HCT116 (cell line): Measurements from ENCODE around the gene CASTOR1. TPM values are rescaled to one million over a fixed set of nuclear protein-coding genes. Genes with fewer than 3 reads are reported as not detected.

Experiments used
- ATAC-seq: fragments of 200-7000 bp; cut with Tn5 transposase; 2 replicates; pipeline ENCODE4 v1.9.1; 2020; ENCODE audit warnings: mild to moderate bottlenecking, moderate library complexity
- BruUV-seq: library from RNA; stranded (reverse); fragments of 400-500 nt; replicated peaks from 2 replicates; lab custom pipeline; 2021; lab: Mats Ljungman, UMichigan
- CTCF ChIA-PET: fragments of 300-600 bp; sonication (Branson Sonifier 250); formaldehyde crosslinking; loops from one replicate; lab custom pipeline; 2021; ENCODE audit warnings: antibody characterized with exemption; lab: Charles Lee
- POLR2A ChIA-PET: fragments of 300-600, 350-600 bp; sonication (Branson Sonifier 250); formaldehyde crosslinking; loops from one replicate; lab custom pipeline; 2021; ENCODE audit warnings: antibody characterized with exemption; lab: Charles Lee
- RAD21 ChIA-PET, 2 experiments: fragments of 300-600 bp; sonication (Branson Sonifier 250); formaldehyde crosslinking; loops; one replicate each; lab custom pipeline; 2023; ENCODE audit warnings: low total read pairs in 2 of 2; ENCODE audit not compliant: uncharacterized antibody in 2 of 2, unreplicated experiment in 2 of 2, low non-redundant PET in 1 of 2; lab: Charles Lee
- DNase-seq: peaks from one replicate; pipeline ENCODE4 v3.0.0-alpha.2; 2010; ENCODE audit warnings: low read depth, low spot score
- H2AFZ ChIP-seq: fragments of 200-600 bp; shearing (Covaris generic), sonication (generic); 2 replicates; pipeline ENCODE4 v1.6.1; 2017; ENCODE audit warnings: low read depth, mixed run types, mixed read lengths, antibody characterized with exemption, low read length; ENCODE audit not compliant: poor library complexity, severe bottlenecking
- H3K27ac ChIP-seq: 2 replicates; pipeline ENCODE4 v1.5.1; 2012; ENCODE audit warnings: low read depth, low read length
- H3K27me3 ChIP-seq: fragments of 200-600 bp; sonication (generic); 2 replicates; pipeline ENCODE4 v1.6.1; 2016; ENCODE audit warnings: mixed run types, low read length, mixed read lengths; ENCODE audit not compliant: insufficient read depth
- H3K36me3 ChIP-seq, 2 experiments: fragments of 200-500 bp in 1 of 2; fragments of 200-600 bp in 1 of 2; sonication (Bioruptor generic) in 1 of 2; sonication (generic) in 1 of 2; 2 replicates each; pipeline versions ENCODE4 v1.5.1 to v1.6.1; 2014 to 2016; ENCODE audit warnings: low read length in 2 of 2, inconsistent platforms in 1 of 2, mixed read lengths in 1 of 2, mixed run types in 1 of 2; ENCODE audit not compliant: insufficient read depth in 2 of 2, control insufficient read depth in 1 of 2
- H3K4me1 ChIP-seq, 2 experiments: fragments of 200-600 bp in 1 of 2; sonication (generic) in 1 of 2; 2 replicates each; pipeline versions ENCODE4 v1.5.1 to v1.6.1; 2012 to 2017; ENCODE audit warnings: low read length in 2 of 2, inconsistent platforms in 1 of 2, mild to moderate bottlenecking in 1 of 2, mixed read lengths in 1 of 2, mixed run types in 1 of 2, moderate library complexity in 1 of 2; ENCODE audit not compliant: insufficient read depth in 2 of 2, control insufficient read depth in 1 of 2
- H3K4me2 ChIP-seq: fragments of 200-600 bp; sonication (generic); 2 replicates; pipeline ENCODE4 v1.6.1; 2017; ENCODE audit warnings: mixed run types, low read length, mixed read lengths
- H3K4me3 ChIP-seq, 2 experiments: fragments of 200-600 bp in 1 of 2; sonication (generic) in 1 of 2; replicated peaks in 1 of 2; 2 replicates each; pipeline ENCODE4 v1.5.1; 2011 to 2016; ENCODE audit warnings: low read length in 2 of 2, control low read depth in 1 of 2, low read depth in 1 of 2, mild to moderate bottlenecking in 1 of 2, mixed read lengths in 1 of 2, mixed run types in 1 of 2
- H3K79me2 ChIP-seq: fragments of 200-600 bp; sonication (generic); 2 replicates; pipeline ENCODE4 v1.6.1; 2017; ENCODE audit warnings: mild to moderate bottlenecking, mixed run types, low read length, moderate library complexity, mixed read lengths; ENCODE audit not compliant: insufficient read depth
- H3K9ac ChIP-seq: fragments of 200-600 bp; sonication (generic); 2 replicates; pipeline ENCODE4 v1.6.1; 2016; ENCODE audit warnings: low read length, mixed read lengths
- H3K9me2 ChIP-seq: fragments of 200-600 bp; sonication (generic), shearing (Covaris generic); 2 replicates; pipeline ENCODE4 v1.6.1; 2017; ENCODE audit warnings: mixed run types, mild to moderate bottlenecking, moderate library complexity; ENCODE audit not compliant: insufficient read depth
- H3K9me3 ChIP-seq, 2 experiments: fragments of 200-500 bp in 1 of 2; fragments of 200-600 bp in 1 of 2; sonication (Bioruptor generic) in 1 of 2; sonication (generic) in 1 of 2; 2 replicates each; pipeline ENCODE4 v1.6.1; 2014 to 2017; ENCODE audit warnings: low read length in 2 of 2, mixed read lengths in 2 of 2, inconsistent platforms in 1 of 2, low read depth in 1 of 2, mild to moderate bottlenecking in 1 of 2, mixed run types in 1 of 2, moderate library complexity in 1 of 2; ENCODE audit not compliant: control insufficient read depth in 1 of 2, insufficient read depth in 1 of 2
- H4K20me1 ChIP-seq: fragments of 200-600 bp; sonication (generic), shearing (Covaris generic); 2 replicates; pipeline ENCODE4 v1.6.1; 2017; ENCODE audit warnings: mixed run types, mild to moderate bottlenecking, moderate library complexity; ENCODE audit not compliant: insufficient read depth
- CBX3 ChIP-seq: IDR thresholded peaks from 2 replicates; pipeline ENCODE4 v1.6.1; 2012; ENCODE audit warnings: low read depth
- CEBPB ChIP-seq: IDR thresholded peaks from 2 replicates; pipeline ENCODE4 v1.6.1; 2012; ENCODE audit warnings: low read depth
- EGR1 ChIP-seq: IDR thresholded peaks from 2 replicates; pipeline ENCODE4 v1.6.1; 2012; ENCODE audit warnings: low read depth
- ELF1 ChIP-seq: IDR thresholded peaks from 2 replicates; pipeline ENCODE4 v1.6.1; 2012; ENCODE audit warnings: low read depth, borderline replicate concordance
- EZH2 ChIP-seq: fragments of 200-600 bp; sonication (generic); IDR thresholded peaks from 2 replicates; pipeline ENCODE4 v1.6.1; 2017; ENCODE audit warnings: antibody characterized with exemption, mixed run types
- EZH2phosphoT487 ChIP-seq: fragments of 200-600 bp; IDR thresholded peaks from 2 replicates; pipeline ENCODE4 v1.6.1; 2018; ENCODE audit warnings: antibody characterized with exemption, borderline replicate concordance
- FOSL1 ChIP-seq: IDR thresholded peaks from 2 replicates; pipeline ENCODE4 v1.6.1; 2012; ENCODE audit warnings: low read depth
- JUND ChIP-seq: IDR thresholded peaks from 2 replicates; pipeline ENCODE4 v1.6.1; 2012
- POLR2A ChIP-seq: IDR thresholded peaks from 2 replicates; pipeline ENCODE4 v1.7.0; 2011; ENCODE audit warnings: borderline replicate concordance; ENCODE audit not compliant: insufficient read depth, insufficient read length; ENCODE audit errors: extremely low read depth
- POLR2AphosphoS5 ChIP-seq: IDR thresholded peaks from 2 replicates; pipeline ENCODE4 v1.6.1; 2011; ENCODE audit warnings: mild to moderate bottlenecking, low read depth, low read length, moderate library complexity
- RAD21 ChIP-seq: IDR thresholded peaks from 2 replicates; pipeline ENCODE4 v1.6.1; 2012; ENCODE audit warnings: low read depth, mild to moderate bottlenecking
- SP1 ChIP-seq: IDR thresholded peaks from 2 replicates; pipeline ENCODE4 v1.6.1; 2012; ENCODE audit warnings: low read depth
- SRF ChIP-seq: IDR thresholded peaks from 2 replicates; pipeline ENCODE4 v1.6.1; 2012; ENCODE audit warnings: low read depth
- TCF7L2 ChIP-seq: IDR thresholded peaks from 2 replicates; pipeline ENCODE4 v1.7.0; 2011; ENCODE audit warnings: borderline replicate concordance, inconsistent platforms; ENCODE audit not compliant: insufficient read depth, insufficient read length; ENCODE audit errors: extremely low read depth
- YY1 ChIP-seq: IDR thresholded peaks from 2 replicates; pipeline ENCODE4 v1.6.1; 2011; ENCODE audit warnings: low read length, low read depth, moderate library complexity, mild to moderate bottlenecking; ENCODE audit not compliant: insufficient replicate concordance; ENCODE audit errors: extremely low read depth
- ZFX ChIP-seq: fragments of 450-650 bp; IDR thresholded peaks from 2 replicates; pipeline ENCODE4 v1.6.1; 2017
- intact Hi-C: fragments of 100-400 bp; cut with micrococcal nuclease; formaldehyde crosslinking; loops from 2 replicates; pipeline ENCODE4 v1.10.0; 2022
- total RNA-seq: library from RNA; stranded (reverse); gene quantifications from one replicate; pipeline ENCODE4 v1.2.1, GENCODE V29; 2021; ENCODE audit not compliant: unreplicated experiment
- TF ChIP-seq, protein P1 (sequence below): IDR thresholded peaks from 2 replicates; pipeline ENCODE4 v1.6.1; 2012
- TF ChIP-seq, protein P2 (sequence below): IDR thresholded peaks from 2 replicates; pipeline ENCODE4 v1.6.1; 2011; ENCODE audit warnings: mild to moderate bottlenecking, low read length, moderate library complexity; ENCODE audit not compliant: insufficient replicate concordance; ENCODE audit errors: extremely low read depth
- TF ChIP-seq, protein P3 (sequence below): IDR thresholded peaks from 2 replicates; pipeline ENCODE4 v1.6.1; 2012
- TF ChIP-seq, protein P4 (sequence below): IDR thresholded peaks from 2 replicates; pipeline ENCODE4 v1.6.1; 2012; ENCODE audit warnings: low read depth

CASTOR1 gene
- total RNA-seq, 1 experiment from 2014 or later = 6.5 TPM

DNA sequence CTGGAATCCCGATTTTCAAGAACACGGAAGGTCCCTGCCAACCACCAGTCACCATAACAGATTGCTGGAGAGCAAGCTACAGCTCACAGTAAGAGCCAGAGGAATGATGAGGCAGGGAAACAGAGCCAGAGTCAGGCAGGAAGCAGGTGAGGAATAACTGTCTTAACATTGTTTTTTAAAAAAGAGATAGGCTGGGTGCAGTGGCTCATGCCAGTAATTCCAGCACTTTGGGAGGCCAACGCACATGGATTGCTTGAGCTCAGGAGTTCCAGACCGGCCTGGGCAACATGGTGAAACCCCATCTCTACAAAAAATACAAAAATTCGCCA is 13.5 kb upstream of the CASTOR1 start (continued):
- no peak for TF ChIP-seq ELF1

DNA sequence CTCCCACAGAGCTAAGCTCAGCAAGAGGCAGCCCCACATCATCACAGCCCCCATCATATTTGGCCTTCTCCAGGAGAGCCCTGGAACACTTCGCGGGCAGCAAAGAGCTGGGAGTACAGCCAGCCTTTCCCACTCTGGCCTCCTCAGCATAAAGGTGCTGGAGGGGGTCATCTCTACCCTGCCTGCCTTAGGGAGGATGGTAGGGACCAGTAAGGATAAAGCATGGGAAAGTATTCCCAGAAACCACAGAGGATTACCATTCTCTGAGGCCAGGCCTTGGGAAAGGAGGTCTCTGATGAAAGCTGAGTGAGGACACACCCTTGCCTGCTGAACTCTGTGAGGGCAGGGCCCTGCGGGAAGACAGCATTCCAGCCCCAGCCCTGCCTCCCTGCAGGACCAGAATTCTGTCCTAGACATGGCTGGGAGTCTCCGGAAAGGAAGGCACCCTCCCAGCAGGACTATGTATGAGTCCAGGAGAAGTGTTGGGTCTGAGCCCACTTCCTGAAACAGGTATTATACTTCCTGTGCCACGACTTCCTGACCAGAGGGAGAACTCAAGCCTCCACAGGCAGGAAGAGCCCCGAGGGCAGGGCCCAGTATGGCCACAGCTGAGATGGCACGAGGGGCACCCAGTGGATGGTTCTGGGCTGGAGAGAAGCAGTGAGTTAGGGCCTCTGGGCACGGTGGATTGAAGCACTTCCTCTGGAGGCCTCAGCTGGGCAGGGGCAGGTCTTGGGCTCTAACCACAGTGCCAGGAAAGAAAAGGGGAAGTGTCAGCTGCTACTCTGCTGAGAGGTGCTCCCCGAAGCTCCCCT is 12.9 kb upstream of the CASTOR1 start:
- Histone ChIP-seq H3K27me3 (no peaks in the 10 kb centered on the region), H3K4me1 (peaks cover 71 to 77% of the 10 kb centered on the region in 2 experiments), H3K9me2 (no peaks in the 10 kb centered on the region), H3K9me3 (no peaks in the 10 kb centered on the region), H2AFZ (no peak overlapping the region), H3K9ac (peak overlapping the region; percentile 18), H3K79me2 (no peaks in the 10 kb centered on the region), H3K4me3 (no peak overlapping the region), H4K20me1 (no peaks in the 10 kb centered on the region), H3K27ac (peak overlapping the region; percentile 50), H3K4me2 (peak overlapping the region; percentile 55), H3K36me3 (no peaks in the 10 kb centered on the region; a peak in 1 of 4 replicates)
- ChIA-PET CTCF (interaction anchor here (1.0 kb wide), 1 partner anchor 13 kb away, joined by 3 read pairs; the partner anchor contains the start of gene CASTOR1), RAD21 (no interaction called here), POLR2A (interaction anchor here (0.8 kb wide), 2 partner anchors 11 to 25 kb away, joined by 3 to 4 read pairs; partner anchors contain the start of gene TBC1D10A)
- intact Hi-C loops = no loop called here
- DNase-seq (no peak), ATAC-seq (peak; percentile 78)
- BruUV-seq = no TSS peak
- TF ChIP-seq EGR1 (no peak), EZH2 (no peak), ZFX (no peak), ELF1 (no peak; the same call in 1 of the 2 replicates), EZH2phosphoT487 (no peak), RAD21 (no peak), POLR2AphosphoS5 (no peak), TCF7L2 (no peak), SP1 (peak; percentile 73), SRF (no peak), POLR2A (no peak), CEBPB (no peak), YY1 (no peak), FOSL1 (no peak), JUND (no peak; the same call in 1 of the 2 replicates), CBX3 (no peak)
- TF ChIP-seq, protein P1, sequence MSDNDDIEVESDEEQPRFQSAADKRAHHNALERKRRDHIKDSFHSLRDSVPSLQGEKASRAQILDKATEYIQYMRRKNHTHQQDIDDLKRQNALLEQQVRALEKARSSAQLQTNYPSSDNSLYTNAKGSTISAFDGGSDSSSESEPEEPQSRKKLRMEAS = 0 out of 2 replicates have a peak, but pooled peaks have one; percentile 35
- TF ChIP-seq, protein P2, sequence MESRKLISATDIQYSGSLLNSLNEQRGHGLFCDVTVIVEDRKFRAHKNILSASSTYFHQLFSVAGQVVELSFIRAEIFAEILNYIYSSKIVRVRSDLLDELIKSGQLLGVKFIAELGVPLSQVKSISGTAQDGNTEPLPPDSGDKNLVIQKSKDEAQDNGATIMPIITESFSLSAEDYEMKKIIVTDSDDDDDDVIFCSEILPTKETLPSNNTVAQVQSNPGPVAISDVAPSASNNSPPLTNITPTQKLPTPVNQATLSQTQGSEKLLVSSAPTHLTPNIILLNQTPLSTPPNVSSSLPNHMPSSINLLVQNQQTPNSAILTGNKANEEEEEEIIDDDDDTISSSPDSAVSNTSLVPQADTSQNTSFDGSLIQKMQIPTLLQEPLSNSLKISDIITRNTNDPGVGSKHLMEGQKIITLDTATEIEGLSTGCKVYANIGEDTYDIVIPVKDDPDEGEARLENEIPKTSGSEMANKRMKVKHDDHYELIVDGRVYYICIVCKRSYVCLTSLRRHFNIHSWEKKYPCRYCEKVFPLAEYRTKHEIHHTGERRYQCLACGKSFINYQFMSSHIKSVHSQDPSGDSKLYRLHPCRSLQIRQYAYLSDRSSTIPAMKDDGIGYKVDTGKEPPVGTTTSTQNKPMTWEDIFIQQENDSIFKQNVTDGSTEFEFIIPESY = no peak
- TF ChIP-seq, protein P3, sequence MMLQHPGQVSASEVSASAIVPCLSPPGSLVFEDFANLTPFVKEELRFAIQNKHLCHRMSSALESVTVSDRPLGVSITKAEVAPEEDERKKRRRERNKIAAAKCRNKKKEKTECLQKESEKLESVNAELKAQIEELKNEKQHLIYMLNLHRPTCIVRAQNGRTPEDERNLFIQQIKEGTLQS = no peak
- TF ChIP-seq, protein P4, sequence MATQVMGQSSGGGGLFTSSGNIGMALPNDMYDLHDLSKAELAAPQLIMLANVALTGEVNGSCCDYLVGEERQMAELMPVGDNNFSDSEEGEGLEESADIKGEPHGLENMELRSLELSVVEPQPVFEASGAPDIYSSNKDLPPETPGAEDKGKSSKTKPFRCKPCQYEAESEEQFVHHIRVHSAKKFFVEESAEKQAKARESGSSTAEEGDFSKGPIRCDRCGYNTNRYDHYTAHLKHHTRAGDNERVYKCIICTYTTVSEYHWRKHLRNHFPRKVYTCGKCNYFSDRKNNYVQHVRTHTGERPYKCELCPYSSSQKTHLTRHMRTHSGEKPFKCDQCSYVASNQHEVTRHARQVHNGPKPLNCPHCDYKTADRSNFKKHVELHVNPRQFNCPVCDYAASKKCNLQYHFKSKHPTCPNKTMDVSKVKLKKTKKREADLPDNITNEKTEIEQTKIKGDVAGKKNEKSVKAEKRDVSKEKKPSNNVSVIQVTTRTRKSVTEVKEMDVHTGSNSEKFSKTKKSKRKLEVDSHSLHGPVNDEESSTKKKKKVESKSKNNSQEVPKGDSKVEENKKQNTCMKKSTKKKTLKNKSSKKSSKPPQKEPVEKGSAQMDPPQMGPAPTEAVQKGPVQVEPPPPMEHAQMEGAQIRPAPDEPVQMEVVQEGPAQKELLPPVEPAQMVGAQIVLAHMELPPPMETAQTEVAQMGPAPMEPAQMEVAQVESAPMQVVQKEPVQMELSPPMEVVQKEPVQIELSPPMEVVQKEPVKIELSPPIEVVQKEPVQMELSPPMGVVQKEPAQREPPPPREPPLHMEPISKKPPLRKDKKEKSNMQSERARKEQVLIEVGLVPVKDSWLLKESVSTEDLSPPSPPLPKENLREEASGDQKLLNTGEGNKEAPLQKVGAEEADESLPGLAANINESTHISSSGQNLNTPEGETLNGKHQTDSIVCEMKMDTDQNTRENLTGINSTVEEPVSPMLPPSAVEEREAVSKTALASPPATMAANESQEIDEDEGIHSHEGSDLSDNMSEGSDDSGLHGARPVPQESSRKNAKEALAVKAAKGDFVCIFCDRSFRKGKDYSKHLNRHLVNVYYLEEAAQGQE = no peak
